Endodermal cell (in vitro differentiated cells): ENCODE results near the gene NDUFV3. TPM values are rescaled to one million over a fixed set of nuclear protein-coding genes. Genes with fewer than 3 reads are reported as not detected.
A peak's percentile ranks its signal among the peaks of the same experiment; 100 is the strongest.

Experiments used
- DNase-seq: peaks from one replicate; pipeline ENCODE4 v3.0.0-alpha.2; 2017
- H3K27ac ChIP-seq: 2 replicates; pipeline ENCODE4 v1.5.1; 2013; ENCODE audit warnings: mild to moderate bottlenecking, low read depth, low read length, moderate library complexity
- H3K27me3 ChIP-seq: 2 replicates; pipeline ENCODE4 v1.6.1; 2013; ENCODE audit warnings: mild to moderate bottlenecking, low read length, moderate library complexity; ENCODE audit not compliant: insufficient read depth, control insufficient read depth, poor library complexity, severe bottlenecking
- H3K36me3 ChIP-seq: 2 replicates; pipeline ENCODE4 v1.7.0; 2013; ENCODE audit warnings: mild to moderate bottlenecking, low read length, moderate library complexity; ENCODE audit not compliant: control insufficient read depth, insufficient read depth
- H3K4me1 ChIP-seq: one replicate; pipeline ENCODE4 v1.7.0; 2013; ENCODE audit warnings: low read length; ENCODE audit not compliant: control insufficient read depth, insufficient read depth
- H3K4me3 ChIP-seq: 2 replicates; pipeline ENCODE4 v1.5.1; 2013; ENCODE audit warnings: mild to moderate bottlenecking, low read length, moderate library complexity
- H3K9ac ChIP-seq: 2 replicates; pipeline ENCODE4 v1.6.1; 2013; ENCODE audit warnings: mild to moderate bottlenecking, low read length, moderate library complexity; ENCODE audit not compliant: poor library complexity, severe bottlenecking; ENCODE audit errors: extremely low read depth
- H3K9me3 ChIP-seq: 2 replicates; pipeline ENCODE4 v1.6.1; 2013; ENCODE audit warnings: mild to moderate bottlenecking, low read length, moderate library complexity; ENCODE audit not compliant: control insufficient read depth
- H3K27ac Mint-ChIP-seq: 2 replicates; pipeline ENCODE4 v1.8.0; 2020; ENCODE audit warnings: mixed read lengths
- H3K27me3 Mint-ChIP-seq: 2 replicates; pipeline ENCODE4 v1.8.0; 2021; ENCODE audit warnings: mild to moderate bottlenecking, mixed read lengths; ENCODE audit not compliant: insufficient read depth
- H3K36me3 Mint-ChIP-seq: 2 replicates; pipeline ENCODE4 v1.8.0; 2020; ENCODE audit warnings: low read depth, mixed read lengths
- H3K4me1 Mint-ChIP-seq: 2 replicates; pipeline ENCODE4 v1.8.0; 2020; ENCODE audit warnings: mixed read lengths
- H3K4me3 Mint-ChIP-seq: 2 replicates; pipeline ENCODE4 v1.8.0; 2020; ENCODE audit warnings: mild to moderate bottlenecking, moderate library complexity, mixed read lengths
- H3K9me3 Mint-ChIP-seq: 2 replicates; pipeline ENCODE4 v1.8.0; 2020; ENCODE audit warnings: mild to moderate bottlenecking, mixed read lengths
- CTCF ChIP-seq: fragments of 200-600 bp; sonication (generic); conservative IDR thresholded peaks from 2 replicates; pipeline ENCODE4 v1.5.0; 2021; ENCODE audit warnings: antibody characterized with exemption, mild to moderate bottlenecking
- WGBS, 2 experiments: methylation state at CpG; one replicate each; pipeline versions ENCODE4 v1.1.5 to v1.1.7; 2013; ENCODE audit warnings: missing lambda C conversion rate in 2 of 2, mixed read lengths in 1 of 2; ENCODE audit not compliant: insufficient coverage in 1 of 2, insufficient read length in 1 of 2; 5-methylcytosine and 5-hydroxymethylcytosine counted together
- total RNA-seq, 2 donors: library from RNA; stranded (reverse); fragmentation: NEBNext Ultra II Directional in 1 of 2; extraction: Animal tissue kit (Norgen Biotek cat#: 25700) in 1 of 2; gene quantifications; 2 replicates in 1 of 2; 3 replicates in 1 of 2; pipeline ENCODE4 v1.2.1, GENCODE V29; 2021

The NDUFV3 gene
- total RNA-seq, 2 donors from 2014 or later: 25.8 to 27.2 TPM

GRCh38 chr21:42864286-42864685 is 28.8 kb upstream of the NDUFV3 start:
- TF ChIP-seq CTCF: no peak
- H3K9ac ChIP-seq: no peak overlapping the region
- peaks cover 67% of the 10 kb centered on the region for H3K36me3 Mint-ChIP-seq
- no peaks in the 10 kb centered on the region for H3K9me3 Mint-ChIP-seq
- 84 to 93% methylated on average over 6 to 14 of the region's 14 CpGs for WGBS, 2 experiments
- H3K4me3 Mint-ChIP-seq: no peak overlapping the region
- no peaks in the 10 kb centered on the region for H3K27me3 Mint-ChIP-seq
- no peaks in the 10 kb centered on the region for H3K4me1 Mint-ChIP-seq
- H3K4me3 ChIP-seq: no peak overlapping the region
- no peak overlapping the region for H3K27ac Mint-ChIP-seq
- no peaks in the 10 kb centered on the region for H3K4me1 ChIP-seq
- H3K36me3 ChIP-seq: peaks cover 64% of the 10 kb centered on the region
- no peaks in the 10 kb centered on the region for H3K27me3 ChIP-seq
- no peak overlapping the region for H3K27ac ChIP-seq
- H3K9me3 ChIP-seq: no peaks in the 10 kb centered on the region
- DNase-seq: no peak

DNA sequence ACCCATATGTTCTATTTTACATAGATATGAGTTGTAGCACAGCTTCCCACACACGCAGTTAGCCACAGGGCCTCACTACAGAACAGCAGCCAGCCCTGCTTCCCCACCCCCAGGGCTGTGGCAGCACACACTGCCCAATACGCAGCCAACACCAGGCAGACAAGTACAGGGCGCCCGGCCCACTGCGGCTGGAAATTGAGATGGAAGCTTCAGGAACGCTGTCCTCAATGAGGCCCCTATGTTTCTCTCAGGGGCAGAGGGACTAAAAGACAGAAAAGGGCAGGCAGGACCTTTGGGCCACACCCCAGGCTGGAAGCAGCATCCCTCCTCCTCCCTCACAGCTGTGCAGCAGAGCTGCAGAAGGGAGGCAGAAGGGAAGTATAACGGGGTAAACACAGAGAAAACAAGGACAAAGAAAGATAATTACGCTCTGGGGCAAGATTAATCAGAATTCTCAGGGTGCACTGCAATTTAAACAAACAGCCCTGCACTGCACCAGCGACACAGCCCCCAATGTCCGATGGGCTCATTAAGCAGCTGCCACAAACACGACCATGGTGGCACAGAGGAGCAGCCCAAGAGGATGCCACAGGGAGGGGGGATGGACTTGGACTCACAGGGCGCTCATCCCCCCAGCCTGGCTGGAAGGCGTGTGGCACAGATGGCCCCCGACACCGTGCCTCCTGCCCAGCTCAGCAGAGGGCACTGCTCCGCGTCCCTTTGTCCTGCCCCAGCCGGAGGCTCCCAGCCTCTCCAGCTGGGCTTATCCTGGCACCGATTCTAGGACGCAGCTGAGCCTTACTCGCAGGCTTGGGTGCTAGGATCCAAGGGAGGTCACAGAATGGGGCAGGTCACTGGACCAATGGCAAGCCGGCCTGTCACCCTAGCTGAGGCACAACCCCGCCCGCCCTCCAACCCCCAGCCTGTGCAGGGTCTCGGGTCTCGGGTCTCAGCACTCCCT is 28.0 kb upstream of the NDUFV3 start:
- WGBS, 2 experiments: 96 to 97% methylated on average over 16 to 26 of the region's 26 CpGs
- Mint-ChIP-seq H3K27ac (peak overlapping the region; percentile 23), H3K4me1 (no peaks in the 10 kb centered on the region), H3K4me3 (no peak overlapping the region), H3K9me3 (no peaks in the 10 kb centered on the region), H3K36me3 (peaks cover 72% of the 10 kb centered on the region), H3K27me3 (no peaks in the 10 kb centered on the region)
- no peak for DNase-seq
- Histone ChIP-seq H3K4me3 (no peak overlapping the region), H3K9me3 (no peaks in the 10 kb centered on the region), H3K9ac (no peak overlapping the region), H3K27ac (peak overlapping the region; percentile 36), H3K36me3 (peaks cover 72% of the 10 kb centered on the region), H3K27me3 (no peaks in the 10 kb centered on the region), H3K4me1 (no peaks in the 10 kb centered on the region)
- no peak for TF ChIP-seq CTCF

- Histone ChIP-seq H3K27me3 (no peaks in the 10 kb centered on the region), H3K36me3 (peaks cover 73% of the 10 kb centered on the region), H3K4me1 (no peaks in the 10 kb centered on the region), H3K9me3 (no peaks in the 10 kb centered on the region), H3K9ac (no peak overlapping the region), H3K27ac (no peak overlapping the region), H3K4me3 (no peak overlapping the region)
- Mint-ChIP-seq H3K4me1 (no peaks in the 10 kb centered on the region), H3K27me3 (no peaks in the 10 kb centered on the region), H3K9me3 (no peaks in the 10 kb centered on the region), H3K27ac (peak overlapping the region; percentile 82), H3K36me3 (peaks cover 72% of the 10 kb centered on the region), H3K4me3 (no peak overlapping the region)
- TF ChIP-seq CTCF: no peak
- 87% methylated on average over 5 to 8 of the region's 8 CpGs for WGBS, 2 experiments
- no peak for DNase-seq
Measured at GRCh38 chr21:42865776-42866160, 27.3 kb upstream of the NDUFV3 start.
